RPMI8226 (cell line): Measurements from ENCODE around the gene KCP.
A peak's percentile ranks its signal among the peaks of the same experiment; 100 is the strongest.

ENCODE experiments used
- DNase-seq: peaks from one replicate; pipeline ENCODE4 v3.0.0-alpha.2; 2015

Gene KCP

DNA sequence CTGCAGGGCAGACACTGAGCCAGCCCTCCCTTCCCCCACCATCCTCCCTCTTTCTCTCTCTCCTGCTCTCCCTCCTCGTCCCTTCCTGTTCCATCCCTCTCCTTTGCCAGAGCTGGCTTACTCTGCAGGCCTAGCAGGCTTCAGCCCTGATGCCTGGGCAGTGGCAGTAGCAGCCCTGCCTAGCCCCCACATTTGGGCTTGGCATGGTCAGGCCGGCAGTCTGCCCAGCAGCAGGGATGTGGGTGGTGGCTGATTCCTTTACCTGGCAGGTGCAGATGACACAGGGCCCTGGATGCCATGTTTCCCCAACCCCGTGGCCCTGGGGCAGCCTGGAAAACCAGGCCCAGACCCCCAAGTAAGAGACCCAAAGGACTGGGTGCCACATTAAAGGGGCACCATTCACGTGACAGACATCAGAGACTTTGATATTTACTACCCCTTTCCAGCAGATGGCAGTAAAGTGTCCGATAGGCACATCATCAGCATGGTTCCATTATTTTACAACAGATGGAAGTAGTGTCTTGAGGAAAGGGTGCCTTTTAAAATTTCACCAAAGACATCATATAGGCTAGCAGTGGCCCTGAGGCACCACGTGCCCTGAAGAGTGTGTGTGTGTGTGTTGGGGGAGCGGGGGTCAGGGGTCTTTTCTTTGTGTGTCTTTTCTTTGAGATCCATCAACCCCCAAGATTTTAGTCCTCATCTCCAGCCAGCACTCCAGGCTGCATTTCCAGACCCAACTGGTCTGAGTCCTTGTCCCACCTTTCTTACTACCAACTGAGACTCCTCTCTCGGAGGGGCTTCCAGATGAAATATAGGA is 5.9 kb downstream of the KCP start:
- DNase-seq = peak; percentile 81

DNA sequence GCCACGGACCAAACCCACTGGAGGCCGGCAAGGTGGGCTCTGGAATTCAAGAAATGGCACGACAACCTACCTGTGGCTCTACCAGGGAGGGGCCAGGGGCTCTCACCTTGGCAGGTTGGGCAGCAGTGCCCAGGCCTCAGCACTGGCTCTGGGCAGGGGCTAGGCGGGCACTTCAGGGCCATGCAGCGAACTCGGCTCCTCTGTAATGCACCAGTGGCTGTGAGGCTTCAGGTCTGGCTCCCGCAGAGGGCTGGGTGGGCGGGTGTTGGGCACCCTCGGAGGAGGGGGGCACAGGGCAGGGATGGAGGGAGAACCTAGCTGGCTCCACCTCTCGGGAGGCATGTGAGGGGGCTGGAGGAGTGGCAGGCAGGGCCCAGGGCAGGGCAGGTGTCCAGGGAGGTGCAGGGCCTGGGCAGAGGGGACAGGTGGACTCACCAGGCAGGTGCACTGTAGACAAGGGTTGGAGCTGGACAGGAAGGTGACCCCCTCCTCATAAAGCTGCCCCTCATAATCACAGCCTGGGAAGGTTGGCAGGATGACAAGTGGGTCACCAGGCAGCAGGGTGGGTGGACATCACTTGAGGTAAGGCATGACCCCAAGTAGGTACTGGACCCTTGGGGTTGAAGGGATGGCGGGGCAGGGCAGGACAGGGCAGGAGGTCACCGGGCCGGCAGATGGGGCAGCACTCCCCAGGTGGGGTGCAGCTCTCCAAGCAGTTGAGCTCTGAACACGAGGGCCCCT is 6.7 kb downstream of the KCP start:
- DNase-seq = no peak

DNA sequence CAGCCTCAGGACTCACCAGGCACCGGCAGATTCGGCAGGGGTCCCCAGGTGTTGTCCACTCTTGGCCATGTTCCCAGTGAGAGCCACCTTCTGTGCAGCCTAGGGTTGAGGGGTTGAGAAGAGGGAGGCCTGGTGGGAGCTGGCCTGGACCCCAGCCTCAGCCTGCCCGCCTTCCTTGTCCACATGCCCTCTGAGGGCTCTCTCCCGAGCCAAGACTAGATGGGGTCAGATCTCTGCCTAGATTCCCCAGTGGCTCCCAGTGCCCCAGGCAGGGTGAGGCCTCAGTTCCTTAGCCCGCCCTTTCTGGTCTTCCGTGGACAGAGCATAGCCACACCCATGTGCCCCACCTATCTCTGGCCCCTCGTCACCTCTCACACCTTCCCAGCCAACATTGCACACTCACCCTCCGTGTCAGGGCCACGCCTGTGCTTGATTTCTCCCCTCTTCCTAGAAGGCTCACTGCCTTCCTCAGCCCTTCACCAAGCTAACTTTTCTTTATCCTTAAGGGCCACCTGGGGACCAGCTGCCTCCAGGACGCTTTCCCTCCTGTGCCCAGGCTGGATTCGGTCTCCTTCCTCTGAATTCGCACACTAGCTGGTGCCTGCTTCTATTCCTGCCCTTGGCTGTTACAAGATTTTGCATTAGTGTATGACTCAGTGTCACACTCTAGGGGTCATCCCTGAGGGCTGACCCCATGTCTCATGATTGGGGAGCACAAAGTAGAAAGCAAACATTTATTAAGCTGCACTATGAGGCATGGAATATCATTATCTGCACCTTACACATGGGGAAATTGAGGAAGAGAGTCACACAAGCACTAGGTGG is 7.5 kb downstream of the KCP start:
- no peak for DNase-seq

DNA sequence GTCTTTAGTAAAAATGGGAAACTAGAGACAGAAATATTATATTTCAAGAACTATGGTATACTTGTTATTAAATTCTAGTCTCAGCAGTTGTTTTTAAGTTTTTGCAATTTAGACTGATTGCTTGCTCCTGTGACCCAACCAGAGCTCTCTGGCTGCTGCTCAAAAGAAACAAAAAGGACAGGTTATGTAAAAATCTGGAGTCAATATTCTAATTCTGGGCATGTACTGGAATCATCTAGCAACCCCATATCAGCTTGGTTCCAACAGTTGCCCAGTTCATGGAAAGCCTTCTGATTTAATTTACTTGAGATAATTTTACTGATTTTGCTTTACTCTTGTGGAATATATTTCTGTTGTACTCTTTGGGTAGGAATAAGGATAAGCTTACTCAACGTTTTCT is 10.3 kb downstream of the KCP start:
- no peak for DNase-seq

DNA sequence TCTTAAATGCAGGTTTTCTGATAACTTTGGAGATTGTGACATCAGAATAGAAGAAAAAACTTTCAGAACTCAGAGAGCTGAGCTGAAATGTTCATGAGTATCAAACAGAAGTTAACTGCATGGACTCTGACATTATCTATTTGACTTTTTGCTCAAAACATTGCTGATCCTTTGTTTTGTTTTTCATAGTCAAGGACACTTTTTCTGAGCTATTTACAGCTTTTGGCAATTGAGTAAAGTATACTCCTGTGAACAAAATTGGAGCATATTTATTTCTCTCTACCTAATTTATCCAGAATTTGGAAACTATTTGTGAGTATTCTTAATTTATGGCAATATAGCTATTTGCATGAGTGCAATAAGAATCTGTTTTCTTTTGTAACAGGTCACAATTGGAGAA is 11.1 kb downstream of the KCP start:
- no peak for DNase-seq

DNA sequence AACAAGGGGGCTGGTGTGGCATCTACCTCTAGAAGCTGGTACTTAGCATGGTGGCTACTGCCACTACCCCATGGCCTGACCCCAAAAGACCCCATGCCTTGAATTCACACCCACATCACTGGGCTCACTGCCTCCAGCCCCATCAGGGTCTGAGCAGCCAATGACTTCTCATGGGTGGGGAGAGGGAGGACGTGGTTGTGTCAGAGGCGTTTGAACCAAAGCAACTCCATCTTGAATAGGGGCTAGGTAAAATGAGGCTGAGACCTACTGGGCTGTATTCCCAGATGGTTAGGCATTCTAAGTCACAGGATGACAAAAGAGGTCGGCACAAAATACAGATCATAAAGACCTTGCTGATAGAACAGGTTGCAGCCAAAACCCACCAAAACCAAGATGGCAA is 15.2 kb downstream of the KCP start:
- no peak for DNase-seq

DNA sequence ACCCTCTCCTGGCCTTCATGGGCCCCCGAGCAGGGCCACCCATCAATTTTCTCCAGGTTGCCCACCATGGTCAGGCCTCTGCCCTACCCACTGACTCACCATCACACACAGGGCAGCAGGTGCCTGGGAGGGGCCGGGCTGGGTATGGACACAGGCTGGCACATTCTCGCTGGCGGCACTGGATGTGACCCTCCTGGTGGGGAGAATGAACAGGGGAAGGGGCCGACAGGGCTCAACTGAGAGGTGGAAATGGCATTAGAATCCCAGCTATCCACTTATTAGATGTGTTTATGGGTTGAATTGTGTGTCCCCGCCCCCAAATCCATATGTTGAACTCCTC is 16.4 kb downstream of the KCP start:
- no peak for DNase-seq

DNA sequence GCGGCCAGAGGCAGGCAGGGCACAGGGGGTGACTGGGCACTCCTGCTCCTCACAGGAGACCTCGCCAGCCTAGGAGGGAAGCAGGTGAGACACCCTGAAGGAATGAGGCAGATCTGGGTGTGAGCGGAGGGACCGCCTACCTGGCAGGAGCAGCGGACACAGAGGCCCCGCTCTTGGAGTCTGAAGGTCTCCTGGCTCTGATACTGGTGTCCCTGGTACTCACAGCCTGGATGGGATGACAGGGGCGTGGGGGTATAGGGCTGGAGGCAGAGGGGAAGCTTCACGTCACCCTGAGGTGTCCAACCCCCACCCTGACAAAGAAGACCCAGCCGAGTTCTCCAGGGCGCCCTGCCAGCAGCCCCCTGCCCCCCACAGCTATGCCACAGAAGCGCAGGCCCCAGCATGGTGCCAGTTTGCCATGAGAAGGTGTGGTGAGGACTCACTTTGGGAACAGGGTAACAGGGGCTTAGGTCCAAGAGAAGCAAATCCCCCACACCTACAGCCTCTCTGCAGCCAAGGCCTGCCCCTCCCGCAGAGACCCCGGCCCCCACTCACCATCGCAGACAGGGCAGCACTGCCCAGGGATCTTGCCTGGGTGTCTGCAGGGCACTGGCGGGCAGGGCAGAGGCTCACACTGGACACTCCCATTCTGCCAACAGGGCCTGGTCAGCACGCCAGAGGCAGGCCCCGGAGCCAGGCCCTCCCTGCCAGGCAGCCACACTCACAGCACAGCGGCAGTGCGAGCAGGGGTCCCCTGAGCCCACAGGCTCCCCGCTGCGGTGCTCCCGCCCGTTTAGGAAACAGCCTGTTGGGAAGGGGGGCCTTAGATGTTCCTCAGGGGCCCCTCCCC is 17.0 kb downstream of the KCP start:
- no peak for DNase-seq

DNA sequence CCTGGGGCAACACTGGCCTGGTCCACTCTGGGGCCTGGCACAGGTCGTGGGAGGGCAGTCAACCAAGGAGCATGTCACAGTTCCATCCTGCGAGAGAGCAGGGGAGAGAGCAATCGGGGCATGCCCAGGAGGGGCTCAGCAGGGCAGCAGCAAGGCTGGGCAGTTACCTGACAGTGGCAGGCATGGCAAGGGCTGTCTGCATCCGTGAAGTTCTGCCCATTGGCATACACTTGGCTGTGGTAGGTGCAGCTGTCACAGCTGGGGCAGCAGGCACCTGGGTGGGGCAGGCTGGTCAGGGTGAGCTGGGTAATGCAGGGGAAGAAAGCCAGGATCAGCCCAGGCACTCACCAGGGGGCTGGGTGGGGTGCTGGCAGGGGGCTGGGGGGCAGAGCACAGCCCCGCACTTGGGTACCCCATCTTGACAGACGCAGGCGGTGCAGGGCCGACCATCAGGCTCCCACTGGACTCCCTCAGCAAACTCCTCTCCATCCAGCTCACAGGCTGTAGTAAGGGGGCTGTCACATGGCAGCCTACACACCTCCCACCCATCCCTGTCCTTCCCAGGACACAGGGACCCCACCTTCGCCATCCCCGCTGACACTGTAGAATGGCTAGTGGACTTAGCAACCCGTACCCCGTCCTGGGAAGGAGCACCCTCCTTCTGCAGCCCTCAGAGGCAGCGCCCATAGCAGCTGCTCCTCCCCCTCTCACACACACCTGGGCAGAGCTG is 17.8 kb downstream of the KCP start:
- peak; percentile 37 for DNase-seq

DNA sequence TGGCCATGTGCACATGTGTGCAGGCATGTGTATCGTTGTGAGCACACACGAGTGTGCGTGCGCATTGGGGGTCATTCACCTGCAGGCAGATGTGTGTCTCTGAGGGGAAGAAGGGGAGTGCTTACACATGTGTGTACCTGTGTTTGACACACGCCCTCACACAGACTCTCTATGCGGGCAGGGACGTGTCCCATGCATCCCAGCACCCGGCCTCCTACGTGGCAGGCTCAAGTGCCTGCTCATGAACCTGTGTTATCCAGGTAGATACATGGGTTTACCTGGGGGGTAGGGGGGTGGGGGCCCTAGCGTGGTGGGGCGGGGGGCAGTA is 18.6 kb downstream of the KCP start:
- no peak for DNase-seq

DNA sequence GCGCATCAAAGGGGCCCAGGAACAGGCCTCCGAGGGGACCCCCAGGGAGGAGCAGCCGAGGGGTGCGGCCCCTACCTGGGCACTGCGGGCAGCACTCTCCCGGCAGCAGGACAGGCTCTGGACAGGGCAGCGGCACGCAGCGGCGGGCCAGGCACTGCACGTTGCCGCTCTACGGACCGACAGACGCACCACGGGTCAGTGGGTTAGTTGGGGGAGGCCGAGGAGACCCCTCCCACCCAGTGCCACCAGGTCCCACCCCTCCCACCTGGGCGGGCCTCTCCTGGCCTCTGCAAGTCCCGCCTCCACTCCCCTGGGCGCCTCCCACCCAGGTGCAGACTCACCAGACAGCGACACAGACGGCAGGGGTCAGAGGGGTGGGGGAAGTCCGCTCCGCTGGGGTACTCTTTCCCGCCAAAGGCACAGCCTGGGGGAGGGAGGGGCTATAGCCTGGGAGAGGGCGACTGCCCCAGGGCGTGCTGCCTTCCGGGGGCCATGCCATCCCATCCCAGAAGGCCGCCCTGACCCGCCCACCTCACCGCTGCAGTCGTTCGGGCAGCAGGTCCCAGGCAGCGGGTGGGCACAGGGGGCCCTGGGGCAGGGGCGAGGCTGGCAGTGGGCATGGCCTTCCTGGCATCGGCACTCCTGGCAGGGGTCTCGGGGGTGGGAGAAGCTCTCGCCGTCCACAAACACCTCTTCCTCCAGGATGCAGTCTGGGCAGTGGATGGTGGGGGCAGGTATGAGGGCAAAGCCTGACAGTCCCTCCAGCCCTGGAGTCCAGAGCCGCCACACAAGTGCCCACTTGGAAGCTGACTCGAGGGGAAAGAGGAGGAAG is 19.2 kb downstream of the KCP start:
- no peak for DNase-seq

DNA sequence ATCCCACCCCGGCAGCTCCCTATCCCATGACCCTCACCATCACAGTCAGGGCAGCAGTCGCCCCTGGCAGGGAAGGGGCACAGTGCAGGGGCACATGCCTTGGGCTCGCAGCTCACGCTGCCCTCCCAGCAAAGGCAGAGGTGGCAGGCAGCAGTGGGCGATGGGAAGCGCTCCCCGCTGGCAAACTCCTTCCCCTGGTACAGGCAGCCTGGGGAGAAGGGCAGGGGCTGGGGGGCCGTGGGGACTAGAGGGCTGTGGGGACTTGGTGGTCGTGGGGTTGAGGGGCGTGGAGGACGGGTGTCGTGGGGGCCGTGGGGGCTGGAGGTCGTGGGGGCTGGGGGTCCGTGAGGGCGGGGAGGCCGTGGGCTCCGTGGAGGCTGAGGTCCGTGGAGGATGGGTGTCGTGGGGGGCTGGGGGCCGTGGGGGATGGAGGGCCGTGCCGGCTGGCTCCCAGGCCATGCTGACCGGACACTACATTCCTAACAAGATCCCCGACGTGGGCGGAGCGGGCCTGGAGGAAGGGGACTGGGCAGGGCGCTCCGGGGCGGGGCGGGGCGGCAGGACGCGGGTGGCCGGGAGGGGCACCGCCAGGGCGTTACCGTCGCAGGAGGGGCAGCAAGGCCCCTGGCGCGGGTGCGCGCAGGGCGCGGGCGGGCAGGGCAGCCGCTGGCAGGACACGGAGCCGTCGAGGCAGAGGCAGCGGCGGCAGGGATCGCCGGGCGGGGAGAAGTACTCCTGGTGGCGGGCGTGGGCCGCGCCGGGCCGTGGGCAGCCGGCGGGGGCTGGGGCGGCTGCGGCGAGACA is 20.0 kb downstream of the KCP start:
- no peak for DNase-seq

DNA sequence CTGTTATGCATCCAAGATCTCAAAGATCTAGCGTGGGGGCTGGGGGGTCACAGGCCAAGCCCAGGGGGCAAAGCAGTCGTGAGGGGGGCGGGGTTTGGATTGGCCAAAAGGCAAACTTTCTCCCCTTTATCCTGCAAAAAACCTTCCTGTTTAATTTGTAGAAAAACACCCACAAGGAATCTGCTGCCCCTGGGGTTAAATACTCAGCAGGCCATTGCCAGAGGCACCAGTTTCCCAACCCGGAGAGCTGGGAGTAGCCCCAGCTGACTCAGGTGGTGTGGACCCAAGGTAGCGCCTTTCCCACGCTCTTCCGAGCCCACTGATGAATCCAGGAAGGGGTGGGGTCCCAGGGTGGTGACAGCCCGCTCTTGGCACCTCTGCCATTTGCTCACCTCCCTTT is 21.4 kb downstream of the KCP start:
- no peak for DNase-seq

DNA sequence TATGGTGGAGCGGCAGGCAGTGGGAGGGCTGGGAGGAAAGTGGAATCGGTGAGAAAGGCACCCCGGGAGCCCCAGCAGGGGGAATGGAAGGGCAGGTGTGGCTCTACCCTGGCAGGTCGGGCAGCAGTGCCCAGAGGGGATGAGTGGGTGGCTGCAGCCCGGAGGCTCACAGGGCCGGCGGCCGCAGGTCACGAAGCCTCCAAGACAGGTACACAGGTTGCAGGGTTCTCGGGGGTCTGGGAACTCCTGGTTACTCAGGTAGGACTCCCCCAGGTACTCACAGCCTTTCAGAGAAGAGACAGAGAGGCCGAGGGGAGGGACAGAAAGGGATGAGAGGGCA is 21.8 kb downstream of the KCP start:
- no peak for DNase-seq

DNA sequence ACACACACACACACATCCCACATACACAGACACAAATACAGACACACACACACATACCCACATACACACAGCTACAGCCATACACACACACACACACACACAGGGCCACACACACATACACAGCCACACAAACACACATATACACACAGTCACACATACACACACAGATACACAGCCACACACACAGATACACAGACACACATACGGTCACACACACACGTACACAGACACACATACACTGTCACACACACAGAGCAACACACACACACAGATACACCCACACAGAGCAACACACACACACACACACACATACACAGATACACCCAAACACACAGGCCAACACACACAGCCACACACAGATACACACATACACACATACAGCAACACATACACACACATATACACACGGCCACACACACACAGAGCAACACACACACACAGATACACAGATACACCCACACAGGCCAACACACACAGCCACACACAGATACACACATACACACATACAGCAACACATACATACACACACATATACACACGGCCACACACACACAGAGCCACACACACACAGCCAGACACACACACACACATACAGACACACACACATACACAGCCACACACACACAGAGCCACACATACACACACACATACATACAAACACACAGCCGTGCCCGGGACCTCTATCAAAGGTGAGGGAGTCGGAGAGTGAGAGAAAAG is 22.3 kb downstream of the KCP start:
- no peak for DNase-seq

DNA sequence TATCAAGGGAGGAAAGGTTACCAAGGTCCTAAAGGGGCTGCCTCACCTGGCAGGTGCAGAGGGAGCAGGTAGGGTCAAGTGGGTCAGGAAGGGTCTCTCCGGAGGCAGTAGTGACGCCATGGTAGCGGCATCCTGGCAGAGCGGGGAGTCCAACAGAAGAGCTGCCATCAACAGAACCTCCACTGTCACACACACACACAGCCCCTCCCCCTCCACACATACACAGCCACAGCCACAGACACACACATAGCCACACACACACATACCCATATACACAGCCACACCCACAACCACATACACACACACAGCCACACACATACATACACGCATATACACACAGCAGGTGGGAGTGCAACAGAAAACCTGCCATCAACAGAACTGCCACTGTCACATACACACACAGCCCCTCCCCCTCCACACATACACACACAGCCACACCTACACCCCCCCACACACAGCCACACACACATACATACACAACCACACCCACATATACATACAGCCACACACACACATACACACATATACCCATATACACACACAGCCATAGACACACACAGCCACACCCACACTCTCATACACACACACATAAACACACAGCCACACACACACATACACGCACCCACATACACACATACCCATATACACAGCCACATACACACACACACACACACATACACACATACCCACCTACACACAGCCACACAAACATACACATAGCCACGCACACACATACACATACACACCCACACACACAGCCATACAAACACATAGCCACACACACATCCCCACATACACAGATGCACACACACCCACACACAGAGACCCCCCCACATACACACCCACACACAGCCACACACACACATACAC is 23.1 kb downstream of the KCP start:
- DNase-seq = no peak

DNA sequence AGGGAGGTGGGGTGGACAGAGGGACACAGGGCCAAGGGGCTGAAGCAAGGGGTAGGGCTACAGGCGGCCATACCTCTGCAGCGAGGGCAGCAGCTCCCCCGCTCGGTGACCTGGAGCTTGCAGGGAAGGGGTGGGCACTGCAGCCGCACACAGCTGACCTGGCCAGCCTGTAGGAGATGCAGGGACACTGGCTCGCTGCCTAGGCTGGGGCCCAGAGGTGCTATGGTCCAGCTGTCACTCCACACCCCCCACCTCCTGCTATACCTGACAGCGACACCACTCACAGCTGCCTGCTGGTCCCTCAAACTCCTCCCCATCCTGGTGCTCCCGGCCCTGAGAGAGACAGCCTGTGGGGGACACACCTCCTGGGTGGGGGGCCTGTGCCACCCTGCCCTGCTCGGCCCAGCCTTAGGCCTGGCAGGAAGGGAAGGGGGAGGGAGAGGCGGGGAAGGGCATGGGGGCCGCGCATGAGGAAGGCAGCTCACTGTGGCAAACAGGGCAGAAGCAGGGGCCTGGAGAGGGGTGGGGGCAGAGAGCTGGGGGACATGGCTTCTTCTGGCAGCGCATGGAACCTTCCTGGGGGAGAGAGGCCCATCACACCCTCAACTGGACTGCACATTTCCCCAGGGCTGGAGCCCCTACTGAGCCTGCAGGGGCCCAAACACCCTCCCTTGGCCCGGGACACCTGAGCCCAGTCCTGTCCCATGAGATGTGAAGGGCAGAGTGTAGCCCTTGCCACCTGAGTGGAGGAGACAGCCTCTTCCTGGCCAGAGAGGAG is 23.9 kb downstream of the KCP start:
- DNase-seq = no peak
